ENCODE data around the gene ZG16.
"Not testable (repeated sequence)": the region's sequence is repeated elsewhere in the genome, so short reads cannot be mapped to it uniquely, and the experiment has no call there.

The ZG16 gene

DNA sequence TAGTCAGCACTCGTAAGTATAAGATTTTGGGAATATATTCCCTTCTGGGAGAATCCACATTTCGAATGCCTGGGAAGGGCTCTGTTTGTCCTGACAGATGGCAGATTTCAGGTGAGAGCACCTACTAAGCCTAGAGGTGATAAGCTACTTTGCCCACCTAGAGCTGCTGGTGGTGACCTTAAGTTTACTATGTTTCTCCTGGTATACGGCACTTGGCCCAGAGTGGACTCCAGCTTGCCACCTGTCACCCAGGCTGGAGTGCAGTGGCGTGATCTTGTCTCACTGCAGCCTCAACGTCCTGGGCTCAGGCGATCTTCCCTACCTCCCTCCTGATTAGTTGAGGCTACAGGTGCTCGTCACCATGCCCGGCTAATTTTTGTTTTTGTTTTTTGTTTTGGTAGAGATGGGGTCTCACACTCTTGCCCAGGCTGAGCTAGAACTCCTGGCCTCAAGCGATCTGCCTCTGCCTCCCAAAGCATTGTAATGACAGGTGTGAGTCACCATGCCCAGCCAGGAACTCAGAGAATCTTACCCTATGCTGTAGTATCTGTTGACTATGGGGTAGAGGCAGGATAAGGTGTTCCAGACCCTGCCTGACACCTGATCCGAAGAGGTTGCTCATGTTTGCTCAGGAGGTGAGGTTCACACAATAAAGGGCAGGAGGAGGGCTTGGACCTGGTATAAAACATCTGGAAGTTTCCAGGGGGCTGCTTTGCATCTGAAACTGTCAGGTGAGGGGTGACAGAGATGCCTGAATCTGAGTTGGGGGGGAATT lies at the start of gene ZG16:
Gene ZG16 (plus strand): TSS at position 681 of the 775 bp plus-strand sequence. CDS start 1,011 bp downstream, outside the sequence.
- peaks cover 7% of the 10 kb centered on the region for H3K4me1 ChIP-seq (ENCODE audit: control insufficient read depth, insufficient read depth, low read length)
- H3K27me3 ChIP-seq (ENCODE audit: control insufficient read depth, insufficient read depth, low read length) = no peaks in the 10 kb centered on the region
- H3K9me3 ChIP-seq (ENCODE audit: control insufficient read depth, low read length) = no peaks in the 10 kb centered on the region
- no peak within 1 kb of the TSS for H3K4me3 ChIP-seq (ENCODE audit: low read length)
- no peaks in the 10 kb centered on the region for H3K36me3 ChIP-seq (ENCODE audit: control insufficient read depth, insufficient read depth, low read length)
- H3K9ac ChIP-seq (ENCODE audit: low read length) = no peak within 1 kb of the TSS

DNA sequence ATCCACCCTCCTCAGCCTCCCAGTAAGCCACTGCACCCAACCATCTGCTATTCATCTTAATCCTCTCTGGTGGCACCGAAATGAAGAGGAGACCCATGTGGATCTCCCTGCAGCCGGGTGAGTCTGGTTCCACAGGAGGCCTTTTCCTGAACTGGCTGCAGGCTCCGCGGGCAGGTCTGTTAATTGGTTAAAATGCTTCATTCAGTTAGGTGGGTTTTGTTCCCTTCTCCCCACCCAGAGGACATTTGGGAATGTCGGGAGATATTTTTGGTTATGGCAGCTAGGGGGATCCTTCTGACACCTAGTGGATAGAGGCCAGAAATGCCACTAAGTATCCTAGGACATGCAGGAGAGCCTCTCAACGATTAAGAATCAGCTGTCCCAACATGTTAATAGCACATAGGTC lies 48.9 kb upstream of the ZG16 start:
- H3K27me3 ChIP-seq (ENCODE audit: control insufficient read depth, insufficient read depth, low read length) = no peaks in the 10 kb centered on the region
- no peak overlapping the region for H3K4me3 ChIP-seq (ENCODE audit: low read length)
- H3K36me3 ChIP-seq (ENCODE audit: control insufficient read depth, insufficient read depth, low read length) = no peaks in the 10 kb centered on the region
- H3K9me3 ChIP-seq (ENCODE audit: control insufficient read depth, low read length) = no peaks in the 10 kb centered on the region
- no peak overlapping the region for H3K9ac ChIP-seq (ENCODE audit: low read length)
- no peaks in the 10 kb centered on the region for H3K4me1 ChIP-seq (ENCODE audit: control insufficient read depth, insufficient read depth, low read length)

DNA sequence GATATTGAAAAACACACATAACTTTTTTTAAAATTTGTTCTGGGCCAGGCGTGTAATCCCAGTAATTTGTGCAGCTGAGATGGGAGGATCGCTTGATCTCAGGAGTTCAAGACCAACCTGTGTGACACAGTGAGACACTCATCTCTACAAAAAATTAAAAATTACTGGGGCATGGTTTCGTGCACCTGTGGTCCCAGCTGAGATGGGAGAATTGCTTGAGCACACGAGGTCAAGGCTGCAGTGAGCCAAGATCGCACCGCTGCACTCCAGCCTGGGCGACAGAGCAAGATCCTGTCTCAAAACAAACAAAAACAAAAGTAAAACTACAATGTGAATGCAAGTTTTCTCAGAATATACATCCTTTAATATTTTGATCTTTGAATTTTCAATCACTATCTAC lies 47.4 kb upstream of the ZG16 start:
- H3K27me3 ChIP-seq (ENCODE audit: control insufficient read depth, insufficient read depth, low read length) = no peaks in the 10 kb centered on the region
- no peak overlapping the region for H3K9ac ChIP-seq (ENCODE audit: low read length)
- no peaks in the 10 kb centered on the region for H3K9me3 ChIP-seq (ENCODE audit: control insufficient read depth, low read length)
- no peaks in the 10 kb centered on the region for H3K4me1 ChIP-seq (ENCODE audit: control insufficient read depth, insufficient read depth, low read length)
- no peak overlapping the region for H3K4me3 ChIP-seq (ENCODE audit: low read length)
- no peaks in the 10 kb centered on the region for H3K36me3 ChIP-seq (ENCODE audit: control insufficient read depth, insufficient read depth, low read length)

GRCh38 chr16:29731768-29732601 lies 46.1 kb upstream of the ZG16 start:
- not testable (repeated sequence) for H3K9ac ChIP-seq (ENCODE audit: low read length); H3K36me3 ChIP-seq (ENCODE audit: control insufficient read depth, insufficient read depth, low read length); H3K27me3 ChIP-seq (ENCODE audit: control insufficient read depth, insufficient read depth, low read length); H3K9me3 ChIP-seq (ENCODE audit: control insufficient read depth, low read length); H3K4me3 ChIP-seq (ENCODE audit: low read length); H3K4me1 ChIP-seq (ENCODE audit: control insufficient read depth, insufficient read depth, low read length)

DNA sequence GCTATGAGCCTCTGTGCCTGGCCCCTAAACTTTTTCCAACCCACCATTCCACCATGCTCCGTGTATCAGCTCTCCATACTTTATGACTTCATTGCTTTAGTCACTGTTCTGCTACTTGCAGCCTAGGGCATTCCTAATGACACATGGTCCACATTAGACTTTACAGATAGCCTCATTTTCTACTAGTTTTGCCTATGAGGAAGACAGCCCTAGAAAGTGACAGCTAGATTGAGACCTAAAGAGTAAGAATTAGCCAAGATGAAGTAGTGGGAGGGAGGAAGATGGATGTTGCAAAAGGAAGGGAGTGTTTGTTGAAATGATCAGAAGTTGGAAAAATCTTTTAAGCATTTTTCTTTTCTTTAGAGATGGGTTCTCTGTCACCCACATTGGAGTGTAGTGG lies 43.3 kb upstream of the ZG16 start:
- no peaks in the 10 kb centered on the region for H3K9me3 ChIP-seq (ENCODE audit: control insufficient read depth, low read length)
- H3K27me3 ChIP-seq (ENCODE audit: control insufficient read depth, insufficient read depth, low read length) = no peaks in the 10 kb centered on the region
- no peak overlapping the region for H3K9ac ChIP-seq (ENCODE audit: low read length)
- H3K36me3 ChIP-seq (ENCODE audit: control insufficient read depth, insufficient read depth, low read length) = no peaks in the 10 kb centered on the region
- H3K4me1 ChIP-seq (ENCODE audit: control insufficient read depth, insufficient read depth, low read length) = no peaks in the 10 kb centered on the region
- no peak overlapping the region for H3K4me3 ChIP-seq (ENCODE audit: low read length)

GRCh38 chr16:29736112-29736511 lies 41.9 kb upstream of the ZG16 start:
- H3K4me1 ChIP-seq (ENCODE audit: control insufficient read depth, insufficient read depth, low read length) = no peaks in the 10 kb centered on the region
- no peak overlapping the region for H3K4me3 ChIP-seq (ENCODE audit: low read length)
- no peaks in the 10 kb centered on the region for H3K36me3 ChIP-seq (ENCODE audit: control insufficient read depth, insufficient read depth, low read length)
- H3K27me3 ChIP-seq (ENCODE audit: control insufficient read depth, insufficient read depth, low read length) = no peaks in the 10 kb centered on the region
- H3K9me3 ChIP-seq (ENCODE audit: control insufficient read depth, low read length) = no peaks in the 10 kb centered on the region
- no peak overlapping the region for H3K9ac ChIP-seq (ENCODE audit: low read length)

GRCh38 chr16:29736764-29737163 lies 41.3 kb upstream of the ZG16 start:
- no peaks in the 10 kb centered on the region for H3K36me3 ChIP-seq (ENCODE audit: control insufficient read depth, insufficient read depth, low read length)
- no peak overlapping the region for H3K9ac ChIP-seq (ENCODE audit: low read length)
- no peaks in the 10 kb centered on the region for H3K27me3 ChIP-seq (ENCODE audit: control insufficient read depth, insufficient read depth, low read length)
- no peaks in the 10 kb centered on the region for H3K9me3 ChIP-seq (ENCODE audit: control insufficient read depth, low read length)
- no peak overlapping the region for H3K4me3 ChIP-seq (ENCODE audit: low read length)
- H3K4me1 ChIP-seq (ENCODE audit: control insufficient read depth, insufficient read depth, low read length) = no peaks in the 10 kb centered on the region

- H3K9me3 ChIP-seq (ENCODE audit: control insufficient read depth, low read length) = no peaks in the 10 kb centered on the region
- no peak overlapping the region for H3K4me3 ChIP-seq (ENCODE audit: low read length)
- H3K36me3 ChIP-seq (ENCODE audit: control insufficient read depth, insufficient read depth, low read length) = no peaks in the 10 kb centered on the region
- no peaks in the 10 kb centered on the region for H3K27me3 ChIP-seq (ENCODE audit: control insufficient read depth, insufficient read depth, low read length)
- H3K9ac ChIP-seq (ENCODE audit: low read length) = no peak overlapping the region
- no peaks in the 10 kb centered on the region for H3K4me1 ChIP-seq (ENCODE audit: control insufficient read depth, insufficient read depth, low read length)
Observed at GRCh38 chr16:29737713-29738112, 40.3 kb upstream of the ZG16 start.

DNA sequence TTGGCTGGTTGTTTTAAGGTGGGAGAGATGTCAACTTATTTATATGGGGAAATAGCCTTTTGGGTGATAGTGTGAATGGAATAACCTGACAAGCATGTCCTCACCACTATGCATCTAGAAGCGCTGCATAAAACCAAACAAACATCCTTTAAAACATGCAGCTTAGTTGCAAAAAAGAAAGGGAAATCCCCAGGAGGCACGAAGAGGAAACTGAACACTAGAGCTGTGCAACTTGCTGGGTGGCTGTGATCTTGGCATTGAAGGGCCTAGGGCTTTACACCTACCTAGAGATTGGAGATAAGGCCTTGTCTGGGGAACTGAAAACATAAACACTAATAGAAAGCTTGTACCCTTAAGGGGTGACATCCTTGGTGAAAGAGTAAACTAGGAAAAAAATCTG lies 39.5 kb upstream of the ZG16 start:
- Histone ChIP-seq H3K4me1 (ENCODE audit: control insufficient read depth, insufficient read depth, low read length) (no peaks in the 10 kb centered on the region), H3K36me3 (ENCODE audit: control insufficient read depth, insufficient read depth, low read length) (no peaks in the 10 kb centered on the region), H3K4me3 (ENCODE audit: low read length) (no peak overlapping the region), H3K9ac (ENCODE audit: low read length) (no peak overlapping the region), H3K9me3 (ENCODE audit: control insufficient read depth, low read length) (no peaks in the 10 kb centered on the region), H3K27me3 (ENCODE audit: control insufficient read depth, insufficient read depth, low read length) (no peaks in the 10 kb centered on the region)

- not testable (repeated sequence) for H3K36me3 ChIP-seq (ENCODE audit: control insufficient read depth, insufficient read depth, low read length); H3K27me3 ChIP-seq (ENCODE audit: control insufficient read depth, insufficient read depth, low read length); H3K4me1 ChIP-seq (ENCODE audit: control insufficient read depth, insufficient read depth, low read length); H3K9me3 ChIP-seq (ENCODE audit: control insufficient read depth, low read length); H3K4me3 ChIP-seq (ENCODE audit: low read length); H3K9ac ChIP-seq (ENCODE audit: low read length)
Observed at GRCh38 chr16:29739927-29740629, 38.0 kb upstream of the ZG16 start.

- not testable (repeated sequence) for H3K4me1 ChIP-seq (ENCODE audit: control insufficient read depth, insufficient read depth, low read length); H3K4me3 ChIP-seq (ENCODE audit: low read length); H3K27me3 ChIP-seq (ENCODE audit: control insufficient read depth, insufficient read depth, low read length); H3K9ac ChIP-seq (ENCODE audit: low read length); H3K9me3 ChIP-seq (ENCODE audit: control insufficient read depth, low read length); H3K36me3 ChIP-seq (ENCODE audit: control insufficient read depth, insufficient read depth, low read length)
Observed at GRCh38 chr16:29740630-29741015, 37.4 kb upstream of the ZG16 start.

- H3K36me3 ChIP-seq (ENCODE audit: control insufficient read depth, insufficient read depth, low read length) = no peaks in the 10 kb centered on the region
- no peaks in the 10 kb centered on the region for H3K27me3 ChIP-seq (ENCODE audit: control insufficient read depth, insufficient read depth, low read length)
- H3K9ac ChIP-seq (ENCODE audit: low read length) = no peak overlapping the region
- H3K9me3 ChIP-seq (ENCODE audit: control insufficient read depth, low read length) = no peaks in the 10 kb centered on the region
- peaks cover 4% of the 10 kb centered on the region for H3K4me1 ChIP-seq (ENCODE audit: control insufficient read depth, insufficient read depth, low read length)
- no peak overlapping the region for H3K4me3 ChIP-seq (ENCODE audit: low read length)
Observed at GRCh38 chr16:29742683-29743275, 35.3 kb upstream of the ZG16 start.
